ENCODE data around the gene RYR3. TPM values are rescaled to one million over a fixed set of nuclear protein-coding genes. Genes with fewer than 3 reads are reported as not detected.
A peak's percentile ranks its signal among the peaks of the same experiment; 100 is the strongest.
"Not testable (repeated sequence)": the region's sequence is repeated elsewhere in the genome, so short reads cannot be mapped to it uniquely, and the experiment has no call there.

RYR3 gene
- total RNA-seq, 2 experiments from 2014 or later = not detected

DNA sequence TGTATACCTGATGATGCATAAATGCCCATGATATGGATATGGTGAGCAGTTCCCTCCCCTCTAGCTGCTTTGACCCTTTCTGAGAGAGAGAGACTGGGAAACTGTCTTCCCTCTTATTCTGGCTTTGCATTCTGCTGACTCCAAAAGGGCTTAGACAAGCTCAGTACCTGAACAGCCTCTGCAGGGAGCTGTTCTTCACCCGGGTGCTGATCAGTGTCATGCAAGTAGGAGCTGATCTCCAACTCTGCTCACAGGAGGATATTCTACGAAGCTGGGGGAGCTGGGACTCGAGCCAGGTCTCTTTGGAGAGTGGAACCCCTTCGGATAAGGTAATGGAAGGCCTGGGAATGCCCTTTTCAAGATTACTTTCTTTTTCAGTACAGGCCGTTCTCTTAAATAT lies 237.1 kb downstream of the RYR3 start:
- CTCF ChIA-PET = interaction anchor here (1.4 kb wide), 1 partner anchor 10 kb away, joined by 3 read pairs; no protein-coding TSS in a partner anchor
- intact Hi-C loops (cut with micrococcal nuclease) = no loop called here
- H3K4me1 Mint-ChIP-seq (ENCODE audit: low read depth) = no peaks in the 10 kb centered on the region

DNA sequence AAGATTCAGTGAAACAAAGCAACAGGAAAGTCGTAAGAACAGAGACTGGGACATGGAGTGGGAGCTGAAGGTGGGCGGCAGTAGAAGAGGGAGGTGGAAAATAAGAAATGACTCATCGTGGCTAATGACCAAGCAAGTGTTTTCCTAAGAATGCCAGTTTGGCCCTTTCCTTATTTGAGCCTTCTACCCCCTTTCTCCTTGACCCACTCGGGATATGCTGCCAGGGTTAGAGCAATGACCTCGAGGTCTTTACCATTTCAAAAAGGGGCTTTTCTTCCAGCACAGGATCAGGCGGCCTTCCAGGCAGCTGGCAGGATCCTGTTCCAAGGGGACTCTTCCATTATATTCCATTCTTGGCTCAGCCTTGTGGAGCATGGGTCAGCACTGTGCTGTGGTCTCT lies 241.1 kb downstream of the RYR3 start:
- H3K36me3 Mint-ChIP-seq (ENCODE audit: low read depth) = no peaks in the 10 kb centered on the region
- H3K27me3 Mint-ChIP-seq (ENCODE audit: low read depth) = no peaks in the 10 kb centered on the region
- H3K4me3 Mint-ChIP-seq = no peak overlapping the region
- no peak overlapping the region for H3K27ac Mint-ChIP-seq
- DNase-seq = no peak
- no peaks in the 10 kb centered on the region for H3K9me3 Mint-ChIP-seq
- CTCF ChIA-PET = interaction anchor here (0.7 kb wide), 1 partner anchor 193 kb away, joined by 3 read pairs; no protein-coding TSS in a partner anchor
- no peaks in the 10 kb centered on the region for H3K4me1 Mint-ChIP-seq (ENCODE audit: low read depth)
- intact Hi-C loops (cut with micrococcal nuclease) = no loop called here

More for the DNA sequence above, 237.1 kb downstream of the RYR3 start:
- Mint-ChIP-seq H3K27me3 (ENCODE audit: low read depth) (peaks cover 2% of the 10 kb centered on the region), H3K27ac (no peak overlapping the region), H3K4me3 (no peak overlapping the region), H3K9me3 (no peaks in the 10 kb centered on the region), H3K36me3 (ENCODE audit: low read depth) (no peaks in the 10 kb centered on the region)
- DNase-seq = peak; percentile 30

DNA sequence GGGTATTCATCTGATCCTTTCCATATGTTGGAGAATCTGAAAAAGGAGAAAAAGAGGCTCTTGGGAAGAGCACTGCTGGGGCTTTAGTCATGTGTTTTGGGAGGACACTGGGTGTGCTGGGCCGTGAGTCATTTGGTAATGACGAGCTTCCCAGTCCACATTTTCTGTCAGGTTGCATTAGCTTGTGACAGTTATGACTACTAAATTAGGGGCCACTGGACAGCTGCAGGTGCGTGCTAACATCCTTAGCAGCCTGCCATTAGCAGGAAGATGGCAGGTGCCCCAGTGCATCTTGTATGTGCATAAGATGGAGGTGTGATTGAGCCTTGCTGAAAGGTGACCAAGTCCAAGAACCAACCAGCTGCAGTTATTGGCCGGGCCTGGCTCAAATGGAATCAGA lies 242.4 kb downstream of the RYR3 start:
- no peak overlapping the region for H3K27ac Mint-ChIP-seq
- H3K4me1 Mint-ChIP-seq (ENCODE audit: low read depth) = no peaks in the 10 kb centered on the region
- no peak overlapping the region for H3K4me3 Mint-ChIP-seq
- H3K27me3 Mint-ChIP-seq (ENCODE audit: low read depth) = no peaks in the 10 kb centered on the region
- DNase-seq = no peak
- no peaks in the 10 kb centered on the region for H3K9me3 Mint-ChIP-seq
- intact Hi-C loops (cut with micrococcal nuclease) = no loop called here
- CTCF ChIA-PET = interaction anchor here (0.8 kb wide), 1 partner anchor 147 kb away, joined by 3 read pairs; no protein-coding TSS in a partner anchor
- H3K36me3 Mint-ChIP-seq (ENCODE audit: low read depth) = no peaks in the 10 kb centered on the region

DNA sequence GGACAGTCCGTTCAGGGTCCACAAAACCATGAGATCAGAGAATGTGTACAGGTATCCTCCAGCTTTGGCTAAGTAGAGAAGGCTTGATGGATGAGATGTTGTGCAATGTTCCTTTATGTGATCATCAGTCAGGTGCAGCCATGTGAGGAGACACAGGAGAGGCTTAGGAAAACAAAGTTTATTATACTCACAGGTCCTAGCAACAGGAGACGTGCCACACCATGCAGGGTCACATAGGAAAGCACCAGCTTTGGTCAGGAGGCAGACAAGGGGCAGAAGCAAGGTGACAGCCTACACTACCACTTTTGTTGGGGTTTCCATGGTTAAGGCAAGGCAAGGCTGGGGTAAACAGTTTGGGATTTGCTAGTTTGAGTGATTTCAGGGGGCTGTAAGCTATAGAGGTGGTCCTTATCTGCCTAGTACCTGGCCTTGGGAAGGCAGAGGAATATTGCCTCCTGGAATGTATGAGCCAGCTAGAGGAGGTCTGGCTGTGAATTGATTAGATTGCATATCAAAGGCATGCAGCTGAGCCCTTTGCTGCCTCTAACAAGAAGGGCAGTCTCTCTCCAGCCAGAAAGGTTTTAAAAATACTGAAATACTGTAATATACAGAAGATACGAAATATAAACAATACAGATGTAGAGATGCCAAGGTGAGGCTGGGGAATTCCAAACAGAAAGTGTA lies 248.6 kb downstream of the RYR3 start:
- CTCF ChIA-PET = no interaction called here

DNA sequence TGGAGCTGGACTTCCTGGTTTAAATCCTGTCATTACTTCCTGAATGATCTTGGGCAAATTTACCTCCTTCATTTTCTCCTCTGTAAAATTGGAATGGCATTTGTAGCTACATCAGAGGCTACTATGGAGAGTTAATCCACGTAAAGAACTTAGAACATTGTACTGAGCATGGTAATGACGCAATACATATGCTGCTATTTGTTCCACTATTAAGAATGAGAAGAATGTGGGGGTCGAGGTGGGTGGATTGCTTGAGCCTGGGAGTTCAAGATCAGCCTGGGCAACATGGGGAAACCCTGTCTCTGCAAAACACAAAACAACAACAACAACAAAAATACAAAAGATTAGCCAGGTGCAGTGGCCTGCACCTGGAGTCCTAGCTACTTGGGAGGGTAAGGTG lies 250.6 kb downstream of the RYR3 start:
- H3K27ac Mint-ChIP-seq = no peak overlapping the region
- no peak overlapping the region for H3K4me3 Mint-ChIP-seq
- no peak for DNase-seq
- H3K36me3 Mint-ChIP-seq (ENCODE audit: low read depth) = no peaks in the 10 kb centered on the region
- no peaks in the 10 kb centered on the region for H3K4me1 Mint-ChIP-seq (ENCODE audit: low read depth)
- peaks cover 2% of the 10 kb centered on the region for H3K27me3 Mint-ChIP-seq (ENCODE audit: low read depth)
- CTCF ChIA-PET = no interaction called here
- peaks cover 3% of the 10 kb centered on the region for H3K9me3 Mint-ChIP-seq
- intact Hi-C loops (cut with micrococcal nuclease) = no loop called here

More for the DNA sequence above, 248.6 kb downstream of the RYR3 start:
- H3K4me3 Mint-ChIP-seq = no peak overlapping the region
- no peak for DNase-seq
- H3K27me3 Mint-ChIP-seq (ENCODE audit: low read depth) = peaks cover 2% of the 10 kb centered on the region
- intact Hi-C loops (cut with micrococcal nuclease) = no loop called here
- no peak overlapping the region for H3K27ac Mint-ChIP-seq
- H3K9me3 Mint-ChIP-seq = no peaks in the 10 kb centered on the region
- H3K36me3 Mint-ChIP-seq (ENCODE audit: low read depth) = no peaks in the 10 kb centered on the region
- no peaks in the 10 kb centered on the region for H3K4me1 Mint-ChIP-seq (ENCODE audit: low read depth)

DNA sequence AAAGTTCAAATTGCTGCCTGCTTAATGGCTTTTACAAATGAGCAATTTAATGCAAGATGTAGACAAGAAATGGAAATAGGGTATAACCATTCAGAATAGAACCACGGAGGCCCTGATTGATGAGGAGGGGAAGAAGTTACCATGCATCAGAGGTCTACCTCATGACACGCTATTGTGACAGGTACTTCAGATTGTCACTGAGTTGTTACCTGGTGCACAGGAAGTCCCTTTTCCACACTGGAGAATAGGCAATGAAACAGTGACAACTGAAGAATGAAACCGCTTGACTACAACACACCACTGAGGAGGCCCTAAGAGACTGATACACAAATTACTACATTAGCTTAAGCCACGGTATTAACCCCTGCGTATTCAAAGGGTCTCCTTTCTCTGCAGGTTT lies 251.2 kb downstream of the RYR3 start:
- no peaks in the 10 kb centered on the region for H3K36me3 Mint-ChIP-seq (ENCODE audit: low read depth)
- H3K4me1 Mint-ChIP-seq (ENCODE audit: low read depth) = no peaks in the 10 kb centered on the region
- peaks cover 2% of the 10 kb centered on the region for H3K27me3 Mint-ChIP-seq (ENCODE audit: low read depth)
- H3K9me3 Mint-ChIP-seq = peaks cover 3% of the 10 kb centered on the region
- intact Hi-C loops (cut with micrococcal nuclease) = no loop called here
- no peak for DNase-seq
- H3K27ac Mint-ChIP-seq = no peak overlapping the region
- no peak overlapping the region for H3K4me3 Mint-ChIP-seq
- CTCF ChIA-PET = no interaction called here

DNA sequence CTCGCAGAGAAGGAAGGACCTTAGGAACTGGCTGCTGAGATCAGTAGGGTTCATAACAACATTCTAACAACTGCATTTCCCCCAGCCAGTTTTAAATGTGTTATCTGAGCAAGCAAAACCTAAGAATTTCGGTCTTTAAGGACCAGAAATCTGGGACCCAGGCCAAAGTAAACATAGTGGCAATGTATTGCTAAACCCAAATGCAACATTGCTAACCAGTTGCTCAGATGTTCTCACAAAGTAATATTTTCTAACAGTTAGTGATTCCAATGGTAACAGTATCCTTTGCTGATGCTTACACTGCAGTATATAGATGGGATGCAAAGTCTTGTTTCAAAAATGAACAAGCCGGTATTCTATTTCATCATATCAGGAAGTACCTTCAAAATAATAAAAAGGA lies 254.3 kb downstream of the RYR3 start:
- CTCF ChIA-PET = no interaction called here
- Mint-ChIP-seq H3K27me3 (ENCODE audit: low read depth) (peaks cover 2% of the 10 kb centered on the region), H3K27ac (no peak overlapping the region), H3K4me1 (ENCODE audit: low read depth) (no peaks in the 10 kb centered on the region), H3K4me3 (no peak overlapping the region), H3K9me3 (peaks cover 3% of the 10 kb centered on the region), H3K36me3 (ENCODE audit: low read depth) (no peaks in the 10 kb centered on the region)
- no peak for DNase-seq
- intact Hi-C loops (cut with micrococcal nuclease) = no loop called here

DNA sequence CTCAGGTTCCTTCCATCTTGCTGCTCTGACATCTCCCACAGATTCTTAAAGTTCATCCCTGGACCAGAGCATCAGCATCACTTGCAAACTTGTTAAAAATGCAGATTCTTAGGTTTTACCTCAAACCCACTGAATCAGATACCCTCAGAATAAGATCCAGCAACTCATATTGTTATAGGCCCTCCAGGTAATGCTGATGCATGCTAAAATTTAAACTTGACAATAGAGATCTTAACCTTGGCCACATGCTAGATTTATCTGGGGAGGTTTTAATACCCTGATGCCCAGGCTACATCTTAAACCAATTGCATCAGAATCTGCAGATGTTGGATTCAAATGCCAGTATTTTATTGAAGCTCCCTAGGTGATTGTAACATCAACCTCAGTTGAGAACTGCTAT lies 256.9 kb downstream of the RYR3 start:
- DNase-seq = no peak
- H3K4me3 Mint-ChIP-seq = no peak overlapping the region
- H3K27ac Mint-ChIP-seq = no peak overlapping the region
- no peaks in the 10 kb centered on the region for H3K27me3 Mint-ChIP-seq (ENCODE audit: low read depth)
- no peaks in the 10 kb centered on the region for H3K4me1 Mint-ChIP-seq (ENCODE audit: low read depth)
- CTCF ChIA-PET = no interaction called here
- no peaks in the 10 kb centered on the region for H3K36me3 Mint-ChIP-seq (ENCODE audit: low read depth)
- intact Hi-C loops (cut with micrococcal nuclease) = no loop called here
- peaks cover 3% of the 10 kb centered on the region for H3K9me3 Mint-ChIP-seq

DNA sequence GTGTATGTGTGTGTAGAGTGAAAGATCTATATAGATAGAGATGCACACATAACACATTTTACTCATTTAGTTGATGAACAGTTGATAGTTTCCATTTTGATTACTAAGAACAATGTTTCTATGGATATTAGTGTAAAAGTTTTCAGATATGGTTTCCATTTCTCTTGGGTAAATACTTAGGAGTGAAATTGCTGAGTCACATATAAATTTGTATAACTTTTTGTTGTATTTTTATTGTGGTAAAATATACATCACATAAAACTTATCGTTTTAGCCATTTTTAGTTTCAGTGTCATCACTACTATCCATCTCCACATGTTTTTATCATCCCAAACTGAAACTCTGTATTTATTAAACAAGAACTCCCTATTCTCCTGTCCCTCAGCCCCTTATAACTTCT lies 258.3 kb downstream of the RYR3 start:
- intact Hi-C loops (cut with micrococcal nuclease) = no loop called here
- DNase-seq = no peak
- Mint-ChIP-seq H3K4me1 (ENCODE audit: low read depth) (no peaks in the 10 kb centered on the region), H3K4me3 (no peak overlapping the region), H3K27me3 (ENCODE audit: low read depth) (peaks cover 3% of the 10 kb centered on the region), H3K27ac (no peak overlapping the region), H3K36me3 (ENCODE audit: low read depth) (no peaks in the 10 kb centered on the region), H3K9me3 (peaks cover 3% of the 10 kb centered on the region)
- CTCF ChIA-PET = no interaction called here

DNA sequence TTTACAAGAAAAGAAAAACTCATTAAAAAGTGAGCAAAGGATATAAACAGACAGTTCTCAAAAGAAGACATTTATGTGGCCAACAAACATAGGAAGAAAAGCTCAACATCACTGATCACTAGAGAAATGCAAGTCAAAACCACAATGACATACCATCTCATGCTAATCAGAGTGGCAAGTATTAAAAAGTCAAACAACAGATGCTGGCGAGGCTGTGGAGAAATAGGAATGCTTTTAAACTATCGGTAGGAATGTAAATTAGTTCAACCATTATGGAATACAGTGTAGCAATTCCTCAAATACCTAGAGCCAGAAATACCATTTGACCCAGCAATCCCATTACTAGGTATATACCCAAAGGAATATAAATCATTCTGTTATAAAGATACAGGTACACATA lies 267.1 kb downstream of the RYR3 start:
- H3K36me3 Mint-ChIP-seq (ENCODE audit: low read depth); DNase-seq: not testable (repeated sequence)

DNA sequence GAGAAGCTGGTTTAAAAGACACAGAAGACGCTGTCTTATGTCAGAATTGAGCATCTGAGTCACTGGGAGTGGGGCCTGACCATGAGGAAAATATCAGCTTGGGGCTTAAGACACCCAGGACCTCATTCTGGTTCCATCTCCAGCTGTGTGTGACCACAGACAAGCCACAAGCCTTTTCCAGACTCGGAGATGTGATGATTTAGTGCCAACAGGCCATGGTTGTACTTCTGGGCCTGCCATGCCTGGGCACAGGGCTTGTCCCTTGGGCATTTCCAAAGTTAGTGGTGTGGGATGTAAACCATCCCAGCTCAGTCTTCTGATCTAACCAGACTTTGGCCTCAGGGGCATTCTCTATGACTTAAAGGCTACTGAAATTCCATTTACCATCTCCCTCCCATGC lies 269.8 kb downstream of the RYR3 start:
- DNase-seq = no peak
- H3K27me3 Mint-ChIP-seq (ENCODE audit: low read depth) = no peaks in the 10 kb centered on the region
- no peaks in the 10 kb centered on the region for H3K4me1 Mint-ChIP-seq (ENCODE audit: low read depth)
- no peaks in the 10 kb centered on the region for H3K36me3 Mint-ChIP-seq (ENCODE audit: low read depth)
- H3K27ac Mint-ChIP-seq = no peak overlapping the region
- CTCF ChIA-PET = no interaction called here
- intact Hi-C loops (cut with micrococcal nuclease) = no loop called here
- no peak overlapping the region for H3K4me3 Mint-ChIP-seq
- peaks cover under 1% of the 10 kb centered on the region for H3K9me3 Mint-ChIP-seq

More for the DNA sequence above, 267.1 kb downstream of the RYR3 start:
- CTCF ChIA-PET; H3K9me3 Mint-ChIP-seq; H3K4me1 Mint-ChIP-seq (ENCODE audit: low read depth); H3K27me3 Mint-ChIP-seq (ENCODE audit: low read depth); H3K27ac Mint-ChIP-seq; intact Hi-C loops (cut with micrococcal nuclease); H3K4me3 Mint-ChIP-seq: not testable (repeated sequence)

DNA sequence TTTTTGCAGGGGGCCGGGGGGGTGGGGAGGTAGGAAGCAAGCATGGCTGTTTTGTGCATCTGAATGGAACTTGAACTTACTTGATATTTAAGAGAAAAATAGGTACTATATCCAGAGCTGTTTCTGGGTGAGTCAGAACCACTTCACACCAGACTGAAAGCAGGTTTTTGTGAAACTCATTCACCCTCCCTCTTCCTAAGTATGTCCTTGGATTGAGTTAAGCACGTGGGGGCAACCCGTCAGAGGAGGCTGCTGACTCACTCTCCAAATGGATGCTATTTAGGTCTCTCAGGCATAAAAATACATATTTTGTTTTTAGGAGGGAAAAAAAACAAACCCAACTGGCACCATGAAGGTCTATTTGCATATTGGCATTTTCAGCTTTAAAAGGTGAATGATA lies 270.3 kb downstream of the RYR3 start:
- no peak overlapping the region for H3K4me3 Mint-ChIP-seq

DNA sequence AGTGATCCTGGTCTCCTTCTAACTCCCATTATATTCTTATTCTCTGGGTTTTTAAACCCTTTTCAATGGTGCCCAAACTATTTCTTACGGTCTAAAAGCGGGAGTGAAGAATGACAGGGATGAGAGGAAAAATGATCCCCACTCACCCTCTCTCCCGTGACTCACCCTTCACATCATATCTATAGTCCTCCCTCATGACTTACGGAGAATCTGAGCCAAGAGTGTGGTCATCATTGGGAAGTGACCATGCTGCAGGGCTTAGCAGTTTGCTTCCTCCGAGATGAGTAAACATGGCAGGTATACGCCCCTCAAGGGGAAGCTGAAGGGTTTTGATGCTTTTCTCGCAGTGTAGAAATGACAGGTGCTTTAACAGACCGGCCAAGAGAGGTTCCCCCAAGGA lies 274.0 kb downstream of the RYR3 start:
- Mint-ChIP-seq H3K9me3 (no peaks in the 10 kb centered on the region), H3K4me3 (no peak overlapping the region), H3K27ac (no peak overlapping the region), H3K27me3 (ENCODE audit: low read depth) (peaks cover 2% of the 10 kb centered on the region), H3K4me1 (ENCODE audit: low read depth) (no peaks in the 10 kb centered on the region), H3K36me3 (ENCODE audit: low read depth) (peaks cover 2% of the 10 kb centered on the region)
- no peak for DNase-seq
- CTCF ChIA-PET = no interaction called here
- intact Hi-C loops (cut with micrococcal nuclease) = no loop called here

More for the DNA sequence above, 270.3 kb downstream of the RYR3 start:
- CTCF ChIA-PET = no interaction called here
- Mint-ChIP-seq H3K27me3 (ENCODE audit: low read depth) (no peaks in the 10 kb centered on the region), H3K4me1 (ENCODE audit: low read depth) (no peaks in the 10 kb centered on the region), H3K9me3 (no peaks in the 10 kb centered on the region), H3K27ac (no peak overlapping the region), H3K36me3 (ENCODE audit: low read depth) (no peaks in the 10 kb centered on the region)
- intact Hi-C loops (cut with micrococcal nuclease) = no loop called here
- DNase-seq = no peak
